HepG2 (cell line): ENCODE results near the gene SNUPN. TPM values are rescaled to one million over a fixed set of nuclear protein-coding genes. Genes with fewer than 3 reads are reported as not detected.

Experiments used
- ATAC-seq: fragments of 200-7000 bp; cut with Tn5 transposase; 3 replicates; pipeline ENCODE4 v1.9.1; 2020; ENCODE audit warnings: mild to moderate bottlenecking, moderate library complexity
- BruUV-seq: library from RNA; stranded (reverse); fragments of 400-500 nt; replicated peaks from 2 replicates; lab custom pipeline; 2021; lab: Mats Ljungman, UMichigan
- CTCF ChIA-PET: fragments of 300-600 bp; formaldehyde crosslinking; extraction: SDS; loops from one replicate; lab custom pipeline; 2021; ENCODE audit warnings: low total read pairs, inconsistent platforms, low intra/inter-chr PET ratio; lab: Yijun Ruan, JAX
- POLR2A ChIA-PET: fragments of 350-600 bp; sonication (Branson Sonifier 250); formaldehyde crosslinking; loops from one replicate; lab custom pipeline; 2020; ENCODE audit warnings: antibody characterized with exemption, inconsistent platforms; lab: Yijun Ruan, JAX
- DNase-seq: peaks from one replicate; pipeline ENCODE4 v3.0.0-alpha.2; 2015; ENCODE audit warnings: low spot score
- FAIRE-seq: peaks from 3 replicates; lab custom pipeline; 2011; peaks lifted over from hg19 to GRCh38; lab: Jason Lieb, UNC
- H2AFZ ChIP-seq: one replicate; pipeline ENCODE4 v1.6.1; 2011; ENCODE audit warnings: low read length, inconsistent platforms
- H3K27ac ChIP-seq: fragments of 300-600 bp; 3 replicates; pipeline ENCODE4 v1.8.0; 2011; ENCODE audit warnings: mixed run types, mild to moderate bottlenecking, mixed read lengths, low read length, inconsistent platforms; ENCODE audit not compliant: insufficient read depth; ENCODE audit errors: extremely low read length
- H3K27me3 ChIP-seq, 2 experiments: fragments of 200-600 bp in 1 of 2; 2 replicates in 1 of 2; 3 replicates in 1 of 2; pipeline versions ENCODE4 v1.6.0 to v1.8.0; 2011; ENCODE audit warnings: low read length in 2 of 2, mild to moderate bottlenecking in 2 of 2, moderate library complexity in 2 of 2, inconsistent platforms in 1 of 2; ENCODE audit not compliant: insufficient read depth in 2 of 2, control insufficient read depth in 1 of 2
- H3K36me3 ChIP-seq, 2 experiments: fragments of 200-600 bp in 1 of 2; replicated peaks in 1 of 2; 2 replicates in 1 of 2; 3 replicates in 1 of 2; pipeline versions ENCODE4 v1.5.1 to v1.8.0; 2011; ENCODE audit warnings: low read length in 2 of 2, inconsistent platforms in 1 of 2; ENCODE audit not compliant: insufficient read depth in 2 of 2, control insufficient read depth in 1 of 2
- H3K4me1 ChIP-seq: 2 replicates; pipeline ENCODE4 v1.5.1; 2012; ENCODE audit warnings: low read length, inconsistent platforms; ENCODE audit not compliant: insufficient read depth
- H3K4me2 ChIP-seq: 2 replicates; pipeline ENCODE4 v1.6.0; 2011; ENCODE audit warnings: low read depth, low read length, inconsistent platforms
- H3K4me3 ChIP-seq, 3 experiments: fragments of 200-600 bp in 1 of 3; sonication (generic), shearing (Covaris generic) in 1 of 3; replicated peaks in 1 of 3; 2 replicates each; pipeline ENCODE4 v1.5.1; 2011 to 2016; ENCODE audit warnings: low read length in 3 of 3, inconsistent platforms in 2 of 3, low read depth in 2 of 3, mild to moderate bottlenecking in 2 of 3, control low read depth in 1 of 3, mixed read lengths in 1 of 3; ENCODE audit not compliant: insufficient read depth in 1 of 3
- H3K79me2 ChIP-seq: one replicate; pipeline ENCODE4 v1.6.1; 2011; ENCODE audit warnings: low read length, inconsistent platforms; ENCODE audit not compliant: insufficient read depth
- H3K9ac ChIP-seq: 2 replicates; pipeline ENCODE4 v1.6.0; 2011; ENCODE audit warnings: mild to moderate bottlenecking, low read depth, low read length, inconsistent platforms; ENCODE audit not compliant: insufficient read depth
- H3K9me3 ChIP-seq: 2 replicates; pipeline ENCODE4 v1.5.1; 2012; ENCODE audit warnings: mild to moderate bottlenecking, low read length
- H4K20me1 ChIP-seq: 2 replicates; pipeline ENCODE4 v1.6.0; 2011; ENCODE audit warnings: inconsistent platforms, mild to moderate bottlenecking, low read length, moderate library complexity; ENCODE audit not compliant: insufficient read depth
- CENPBD1 ChIP-seq: sonication (generic); formaldehyde crosslinking; IDR thresholded peaks from 2 replicates; pipeline ENCODE4 v1.8.0; 2022; ENCODE audit warnings: missing genetic modification reagents, low read depth, mild to moderate bottlenecking, borderline replicate concordance
- HDAC1 ChIP-seq: sonication (generic); formaldehyde crosslinking; IDR thresholded peaks from 2 replicates; pipeline ENCODE4 v1.5.1; 2020; ENCODE audit warnings: mild to moderate bottlenecking, missing genetic modification reagents
- KMT2A ChIP-seq: sonication (generic); formaldehyde crosslinking; IDR thresholded peaks from 2 replicates; pipeline ENCODE4 v1.4.0; 2020; ENCODE audit warnings: missing genetic modification reagents
- PRDM10 ChIP-seq: sonication (generic); formaldehyde crosslinking; IDR thresholded peaks from 2 replicates; pipeline ENCODE4 v1.4.0; 2020; ENCODE audit warnings: low read depth, missing genetic modification reagents
- SAP130 ChIP-seq: IDR thresholded peaks from 2 replicates; pipeline ENCODE4 v1.6.1; 2016; ENCODE audit warnings: low read depth
- ZNF709 ChIP-seq: sonication (generic); formaldehyde crosslinking; IDR thresholded peaks from 2 replicates; pipeline ENCODE4 v1.5.0; 2020; ENCODE audit warnings: mild to moderate bottlenecking, missing genetic modification reagents
- WGBS: methylation state at CpG from one replicate; pipeline ENCODE4 v1.1.6; 2017; ENCODE audit warnings: low lambda C conversion rate; 5-methylcytosine and 5-hydroxymethylcytosine counted together
- in situ Hi-C: cut with HindIII; loops from 2 replicates; pipeline ENCODE4 v1.10.0; 2017; ENCODE audit warnings: low pct_unique_long_range_greater_than_20kb; ENCODE audit not compliant: extremely low pct_ligation_motif_present
- intact Hi-C: fragments of 100-400 bp; cut with micrococcal nuclease; formaldehyde crosslinking; loops from one replicate; pipeline ENCODE4 v1.10.0; 2022; ENCODE audit not compliant: unreplicated experiment
- polyA plus RNA-seq, 8 experiments: library from polyadenylated mRNA; depleted of rRNA in 3 of 8; stranded (reverse) in 7 of 8; unstranded in 1 of 8; fragments of >200 nt; fragmentation: Illumina TruSeq in 4 of 8; extraction: Trizol in 4 of 8; gene quantifications; 2 replicates each; pipeline versions ENCODE4 v1.2.1 to v1.2.3, GENCODE V29; 2011 to 2016; ENCODE audit warnings: low read depth in 4 of 8, missing spikeins in 1 of 8, mixed read lengths in 1 of 8; ENCODE audit not compliant: insufficient read depth in 1 of 8
- total RNA-seq, 5 experiments: library from RNA; depleted of rRNA; stranded (reverse); fragments of >200 nt; fragmentation: Illumina TruSeq; extraction: Trizol; gene quantifications; 2 replicates each; pipeline ENCODE4 v1.2.3, GENCODE V29; 2016; ENCODE audit warnings: low read depth in 1 of 5
- TF ChIP-seq, protein P1 (sequence below): sonication (generic); formaldehyde crosslinking; IDR thresholded peaks from 2 replicates; pipeline ENCODE4 v1.4.0; 2020; ENCODE audit warnings: mild to moderate bottlenecking, missing genetic modification reagents
- TF ChIP-seq, protein P2 (sequence below): IDR thresholded peaks from 2 replicates; pipeline ENCODE4 v1.6.1; 2016; ENCODE audit warnings: missing compliant biosample characterization, missing genetic modification reagents, borderline replicate concordance

The SNUPN gene
- total and polyA plus RNA-seq, 2 of the 13 experiments (the other 11 are each of a cell fraction or from before 2014, with no cell fraction given) = 9.0 to 16.4 TPM

DNA sequence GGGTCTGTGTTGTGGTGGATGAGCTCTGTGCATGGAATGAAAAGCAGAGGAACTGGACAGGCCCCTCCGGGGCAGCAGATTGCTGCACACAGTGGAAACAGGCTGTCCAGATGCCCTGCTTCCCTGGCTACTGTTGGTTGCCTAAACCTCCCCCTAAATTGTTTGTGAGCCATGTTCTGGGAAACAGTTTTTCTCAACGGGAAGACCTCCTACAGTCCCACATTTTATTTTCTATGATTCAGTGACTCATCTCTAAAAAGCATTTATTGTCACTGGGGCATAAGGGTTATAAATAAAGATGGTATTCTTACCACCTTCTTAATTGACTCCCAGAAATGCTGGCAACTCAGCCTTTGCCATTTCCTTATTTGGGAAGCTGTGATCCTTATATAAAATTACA lies 26.1 kb downstream of the SNUPN start:
- no peak overlapping the region for H3K9ac ChIP-seq
- ChIA-PET POLR2A (no interaction called here), CTCF (no interaction called here)
- 57% methylated on average over 2 of the region's 2 CpGs for WGBS
- in situ Hi-C loops (no loop called here), intact Hi-C loops (no loop called here)
- no peaks in the 10 kb centered on the region for H3K4me1 ChIP-seq
- BruUV-seq = no TSS peak
- no peak overlapping the region for H3K4me3 ChIP-seq
- H3K4me2 ChIP-seq = no peak overlapping the region
- no peak overlapping the region for H2AFZ ChIP-seq
- H3K27me3 ChIP-seq = no peaks in the 10 kb centered on the region
- ATAC-seq (no peak), DNase-seq (no peak), FAIRE-seq (no peak)
- H3K79me2 ChIP-seq = no peaks in the 10 kb centered on the region
- peaks cover 10 to 24% of the 10 kb centered on the region in 2 experiments; a peak in 4 of 5 replicates for H3K36me3 ChIP-seq
- TF ChIP-seq, protein P1, sequence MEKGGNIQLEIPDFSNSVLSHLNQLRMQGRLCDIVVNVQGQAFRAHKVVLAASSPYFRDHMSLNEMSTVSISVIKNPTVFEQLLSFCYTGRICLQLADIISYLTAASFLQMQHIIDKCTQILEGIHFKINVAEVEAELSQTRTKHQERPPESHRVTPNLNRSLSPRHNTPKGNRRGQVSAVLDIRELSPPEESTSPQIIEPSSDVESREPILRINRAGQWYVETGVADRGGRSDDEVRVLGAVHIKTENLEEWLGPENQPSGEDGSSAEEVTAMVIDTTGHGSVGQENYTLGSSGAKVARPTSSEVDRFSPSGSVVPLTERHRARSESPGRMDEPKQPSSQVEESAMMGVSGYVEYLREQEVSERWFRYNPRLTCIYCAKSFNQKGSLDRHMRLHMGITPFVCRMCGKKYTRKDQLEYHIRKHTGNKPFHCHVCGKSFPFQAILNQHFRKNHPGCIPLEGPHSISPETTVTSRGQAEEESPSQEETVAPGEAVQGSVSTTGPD (CRISPR knock-in tag) = no peak
- TF ChIP-seq PRDM10 (CRISPR knock-in tag) (no peak), HDAC1 (CRISPR knock-in tag) (no peak), SAP130 (CRISPR knock-in tag) (no peak), ZNF709 (no peak), CENPBD1 (CRISPR knock-in tag) (no peak), KMT2A (no peak)
- TF ChIP-seq, protein P2, sequence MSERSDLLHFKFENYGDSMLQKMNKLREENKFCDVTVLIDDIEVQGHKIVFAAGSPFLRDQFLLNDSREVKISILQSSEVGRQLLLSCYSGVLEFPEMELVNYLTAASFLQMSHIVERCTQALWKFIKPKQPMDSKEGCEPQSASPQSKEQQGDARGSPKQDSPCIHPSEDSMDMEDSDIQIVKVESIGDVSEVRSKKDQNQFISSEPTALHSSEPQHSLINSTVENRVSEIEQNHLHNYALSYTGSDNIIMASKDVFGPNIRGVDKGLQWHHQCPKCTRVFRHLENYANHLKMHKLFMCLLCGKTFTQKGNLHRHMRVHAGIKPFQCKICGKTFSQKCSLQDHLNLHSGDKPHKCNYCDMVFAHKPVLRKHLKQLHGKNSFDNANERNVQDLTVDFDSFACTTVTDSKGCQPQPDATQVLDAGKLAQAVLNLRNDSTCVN (CRISPR knock-in tag) = no peak
- H4K20me1 ChIP-seq = no peaks in the 10 kb centered on the region
- no peaks in the 10 kb centered on the region for H3K9me3 ChIP-seq
- H3K27ac ChIP-seq = no peak overlapping the region
